Tibial nerve (tissue), 4 donors: ENCODE data around the gene PDLIM3.
A peak's percentile ranks its signal among the peaks of the same experiment; 100 is the strongest.

Source experiments
- CTCF ChIP-seq, 5 experiments: fragments of 200-600 bp in 3 of 5; fragments of 450-650 bp in 2 of 5; sonication (generic) in 3 of 5; IDR thresholded peaks; one replicate each; pipeline ENCODE4 v1.5.1; 2016 to 2019; ENCODE audit warnings: antibody characterized with exemption in 5 of 5, mild to moderate bottlenecking in 3 of 5, moderate library complexity in 2 of 5
- EP300 ChIP-seq, 2 donors: sonication (generic); formaldehyde crosslinking; IDR thresholded peaks; one replicate each; pipeline ENCODE4 v1.6.1; 2017; ENCODE audit warnings: antibody characterized with exemption in 2 of 2, mild to moderate bottlenecking in 1 of 2

GRCh38 chr4:185471235-185472102 is 63.8 kb downstream of the PDLIM3 start, which contains the start of gene CCDC110:
- TF ChIP-seq CTCF (IDR thresholded peaks at IDR 0.05) (peak; percentile 83 to 96 (median 87)), EP300 (IDR thresholded peaks at IDR 0.05) (peak in 1 of 2 donors; percentile 65)
